ELR (cell line): ENCODE data around the gene ACVR2A.

Experiments used
- DNase-seq: peaks from one replicate; pipeline ENCODE4 v3.0.0-alpha.2; 2015; ENCODE audit warnings: low read depth

ACVR2A gene

GRCh38 chr2:147924647-147925046 lies 79.8 kb downstream of the ACVR2A start:
- no peak for DNase-seq

GRCh38 chr2:147925886-147926285 lies 81.1 kb downstream of the ACVR2A start:
- no peak for DNase-seq

GRCh38 chr2:147927053-147927588 lies 82.3 kb downstream of the ACVR2A start:
- DNase-seq = no peak

- no peak for DNase-seq
Measured at GRCh38 chr2:147933931-147934330, 89.1 kb downstream of the ACVR2A start.

GRCh38 chr2:147934881-147935620 lies 90.2 kb downstream of the ACVR2A start:
- DNase-seq = no peak

GRCh38 chr2:147937744-147938349 lies 93.0 kb downstream of the ACVR2A start:
- peak; percentile 58 for DNase-seq

- DNase-seq = no peak
Measured at GRCh38 chr2:147939313-147939712, 94.5 kb downstream of the ACVR2A start.

- peak; percentile 18 for DNase-seq
Measured at GRCh38 chr2:147945660-147946059, 100.8 kb downstream of the ACVR2A start.

- DNase-seq = no peak
Measured at GRCh38 chr2:147952118-147952517, 107.3 kb downstream of the ACVR2A start.

- no peak for DNase-seq
Measured at GRCh38 chr2:147968571-147968970, 123.7 kb downstream of the ACVR2A start.

- no peak for DNase-seq
Measured at GRCh38 chr2:147976102-147976501, 131.3 kb downstream of the ACVR2A start.

GRCh38 chr2:147977679-147978078 lies 132.8 kb downstream of the ACVR2A start:
- no peak for DNase-seq
